ENCODE data around the gene MLF1.
A peak's percentile ranks its signal among the peaks of the same experiment; 100 is the strongest.

MLF1 gene

GRCh38 chr3:158562674-158563073 is 8.3 kb upstream of the MLF1 start:
- DNase-seq (ENCODE audit: low read depth): no peak
- TF ChIP-seq CTCF (conservative IDR thresholded peaks at IDR 0.05; ENCODE audit: low read depth, low read length): no peak
- no peak overlapping the region for H3K4me3 ChIP-seq (ENCODE audit: low read depth, low read length)

GRCh38 chr3:158563076-158563475 is 7.9 kb upstream of the MLF1 start:
- H3K4me3 ChIP-seq (ENCODE audit: low read depth, low read length): no peak overlapping the region
- no peak for DNase-seq (ENCODE audit: low read depth)
- TF ChIP-seq CTCF (conservative IDR thresholded peaks at IDR 0.05; ENCODE audit: low read depth, low read length): no peak

- H3K4me3 ChIP-seq (ENCODE audit: low read depth, low read length): no peak overlapping the region
- no peak for DNase-seq (ENCODE audit: low read depth)
- TF ChIP-seq CTCF (conservative IDR thresholded peaks at IDR 0.05; ENCODE audit: low read depth, low read length): no peak
Observed at GRCh38 chr3:158565076-158565475, 5.9 kb upstream of the MLF1 start.

- peak; percentile 23 for DNase-seq (ENCODE audit: low read depth)
- H3K4me3 ChIP-seq (ENCODE audit: low read depth, low read length): no peak overlapping the region
- no peak for TF ChIP-seq CTCF (conservative IDR thresholded peaks at IDR 0.05; ENCODE audit: low read depth, low read length)
Observed at GRCh38 chr3:158568784-158569183, 2.2 kb upstream of the MLF1 start.

GRCh38 chr3:158569794-158570193 is 1.2 kb upstream of the MLF1 start:
- no peak overlapping the region for H3K4me3 ChIP-seq (ENCODE audit: low read depth, low read length)
- DNase-seq (ENCODE audit: low read depth): no peak
- no peak for TF ChIP-seq CTCF (conservative IDR thresholded peaks at IDR 0.05; ENCODE audit: low read depth, low read length)

GRCh38 chr3:158571969-158572765 is 1.2 kb downstream of the MLF1 start:
- no peak overlapping the region for H3K4me3 ChIP-seq (ENCODE audit: low read depth, low read length)
- no peak for DNase-seq (ENCODE audit: low read depth)
- TF ChIP-seq CTCF (conservative IDR thresholded peaks at IDR 0.05; ENCODE audit: low read depth, low read length): no peak

- TF ChIP-seq CTCF (conservative IDR thresholded peaks at IDR 0.05; ENCODE audit: low read depth, low read length): no peak
- no peak for DNase-seq (ENCODE audit: low read depth)
- no peak overlapping the region for H3K4me3 ChIP-seq (ENCODE audit: low read depth, low read length)
Observed at GRCh38 chr3:158572766-158573060, 1.7 kb downstream of the MLF1 start.

Measured in choroid plexus epithelial cell (primary cell).